ENCODE results near the gene SMPX. TPM values are rescaled to one million over a fixed set of nuclear protein-coding genes. Genes with fewer than 3 reads are reported as not detected.

Gene SMPX
- total RNA-seq: not detected in 2 replicates

GRCh38 chrX:21757960-21758359, at the start of gene SMPX:
TSS of gene SMPX (minus strand) at chrX:21758116. CDS start at chrX:21754290, 3,826 bp downstream.

GRCh38 chrX:21658152-21658737, 99.7 kb downstream of the SMPX start, which contains the start of gene KLHL34:
TSS of gene KLHL34 (minus strand) at chrX:21658330. CDS start at chrX:21657788, 542 bp downstream.

Other genes starting within 250 kb of the SMPX start
- gene KLHL34, start 99.8 kb downstream of the SMPX start, total RNA-seq: not detected in 2 replicates
- gene MBTPS2, start 81.5 kb upstream of the SMPX start, total RNA-seq: 6.3 and 16.4 TPM in 2 replicates
- gene YY2, start 97.9 kb upstream of the SMPX start, total RNA-seq: 0.36 and 1.1 TPM in 2 replicates
- 85.7 and 97.7 TPM in 2 replicates for gene SMS, start 182.6 kb upstream of the SMPX start, total RNA-seq